Keratinocyte (primary cell): Measurements from ENCODE around the gene PCSK2.

Experiments
- CTCF ChIP-seq, 3 experiments: IDR thresholded peaks in 1 of 3; conservative IDR thresholded peaks in 1 of 3; optimal IDR thresholded peaks in 1 of 3; 2 replicates in 2 of 3; 3 replicates in 1 of 3; pipeline versions ENCODE3 to v1.5.1; 2011; ENCODE audit warnings: low read length in 3 of 3, mild to moderate bottlenecking in 3 of 3, moderate library complexity in 2 of 3, control low read depth in 1 of 3, inconsistent platforms in 1 of 3; ENCODE audit not compliant: insufficient read depth in 2 of 3; ENCODE audit errors: extremely low read depth in 1 of 3
- EZH2 ChIP-seq: IDR thresholded peaks from one replicate; pipeline ENCODE4 v1.6.1; 2012; ENCODE audit warnings: inconsistent platforms, mild to moderate bottlenecking, low read length, moderate library complexity

GRCh38 chr20:17345321-17345720 is 118.5 kb downstream of the PCSK2 start:
- TF ChIP-seq EZH2 (no peak), CTCF (optimal IDR thresholded peaks at IDR 0.05 in 1 of 3, IDR thresholded peaks at IDR 0.05 in 1 of 3, conservative IDR thresholded peaks at IDR 0.05 in 1 of 3; ENCODE audit: extremely low read depth in 1 of 3, insufficient read depth in 2 of 3, low read length in 3 of 3) (no peak)
